ENCODE measurements around the gene SLC22A16. TPM values are rescaled to one million over a fixed set of nuclear protein-coding genes. Genes with fewer than 3 reads are reported as not detected.

Gene SLC22A16
- total and polyA plus RNA-seq, 4 donors = 0.08 to 22.5 TPM; not detected in 2

DNA sequence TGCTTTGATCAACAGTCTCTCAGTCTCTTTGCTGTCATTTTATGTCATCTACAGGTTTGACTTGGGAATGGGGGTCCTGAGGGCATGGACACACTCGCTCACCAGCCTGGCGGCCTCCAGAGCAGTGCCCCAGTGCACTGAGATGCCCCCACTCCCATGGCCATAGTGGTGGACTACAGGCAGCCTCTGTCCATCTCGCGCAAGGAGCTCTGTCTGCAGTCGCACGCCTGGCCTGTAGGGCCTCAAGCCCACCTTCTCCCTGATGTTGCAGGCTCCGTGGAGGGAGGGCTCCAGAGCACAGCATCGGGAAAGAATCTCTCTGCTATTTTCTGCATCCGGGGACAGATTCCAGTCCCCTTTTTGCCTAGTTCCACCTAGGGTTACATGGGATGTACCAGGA, 83.7 kb downstream of the SLC22A16 start:
- Histone ChIP-seq H3K4me3 (ENCODE audit: low read depth in 1 of 3, low read length in 3 of 3) (no peak overlapping the region), H3K9ac (ENCODE audit: low read depth in 1 of 2, low read length in 2 of 2) (no peak overlapping the region), H3K4me1 (ENCODE audit: control insufficient read depth in 4 of 4, insufficient read depth in 4 of 4, low read length in 3 of 4) (no peaks in the 10 kb centered on the region), H3K27ac (ENCODE audit: low read depth in 1 of 2, low read length in 2 of 2) (no peak overlapping the region), H3K36me3 (ENCODE audit: control insufficient read depth in 4 of 4, insufficient read depth in 3 of 4, low read depth in 1 of 4, low read length in 3 of 4) (peaks cover 0 to 8% (median 3%) of the 10 kb centered on the region in 4 donors), H3K9me3 (ENCODE audit: control insufficient read depth in 4 of 4, low read length in 3 of 4) (no peaks in the 10 kb centered on the region), H3K27me3 (ENCODE audit: control insufficient read depth in 4 of 4, insufficient read depth in 4 of 4, low read length in 3 of 4) (no peaks in the 10 kb centered on the region)
- no peak for DNase-seq (ENCODE audit: low spot score)
- TF ChIP-seq, protein P1, sequence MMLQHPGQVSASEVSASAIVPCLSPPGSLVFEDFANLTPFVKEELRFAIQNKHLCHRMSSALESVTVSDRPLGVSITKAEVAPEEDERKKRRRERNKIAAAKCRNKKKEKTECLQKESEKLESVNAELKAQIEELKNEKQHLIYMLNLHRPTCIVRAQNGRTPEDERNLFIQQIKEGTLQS (IDR thresholded peaks at IDR 0.05) = no peak
- TF ChIP-seq GABPA (IDR thresholded peaks at IDR 0.05 in 1 of 2, conservative IDR thresholded peaks at IDR 0.05 in 1 of 2) (no peak), FOXA1 (IDR thresholded peaks at IDR 0.05) (no peak), RAD21 (IDR thresholded peaks at IDR 0.05) (no peak)
- TF ChIP-seq, protein P2, sequence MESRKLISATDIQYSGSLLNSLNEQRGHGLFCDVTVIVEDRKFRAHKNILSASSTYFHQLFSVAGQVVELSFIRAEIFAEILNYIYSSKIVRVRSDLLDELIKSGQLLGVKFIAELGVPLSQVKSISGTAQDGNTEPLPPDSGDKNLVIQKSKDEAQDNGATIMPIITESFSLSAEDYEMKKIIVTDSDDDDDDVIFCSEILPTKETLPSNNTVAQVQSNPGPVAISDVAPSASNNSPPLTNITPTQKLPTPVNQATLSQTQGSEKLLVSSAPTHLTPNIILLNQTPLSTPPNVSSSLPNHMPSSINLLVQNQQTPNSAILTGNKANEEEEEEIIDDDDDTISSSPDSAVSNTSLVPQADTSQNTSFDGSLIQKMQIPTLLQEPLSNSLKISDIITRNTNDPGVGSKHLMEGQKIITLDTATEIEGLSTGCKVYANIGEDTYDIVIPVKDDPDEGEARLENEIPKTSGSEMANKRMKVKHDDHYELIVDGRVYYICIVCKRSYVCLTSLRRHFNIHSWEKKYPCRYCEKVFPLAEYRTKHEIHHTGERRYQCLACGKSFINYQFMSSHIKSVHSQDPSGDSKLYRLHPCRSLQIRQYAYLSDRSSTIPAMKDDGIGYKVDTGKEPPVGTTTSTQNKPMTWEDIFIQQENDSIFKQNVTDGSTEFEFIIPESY (IDR thresholded peaks at IDR 0.05) = no peak
- WGBS = 88% methylated on average over 9 of the region's 9 CpGs

DNA sequence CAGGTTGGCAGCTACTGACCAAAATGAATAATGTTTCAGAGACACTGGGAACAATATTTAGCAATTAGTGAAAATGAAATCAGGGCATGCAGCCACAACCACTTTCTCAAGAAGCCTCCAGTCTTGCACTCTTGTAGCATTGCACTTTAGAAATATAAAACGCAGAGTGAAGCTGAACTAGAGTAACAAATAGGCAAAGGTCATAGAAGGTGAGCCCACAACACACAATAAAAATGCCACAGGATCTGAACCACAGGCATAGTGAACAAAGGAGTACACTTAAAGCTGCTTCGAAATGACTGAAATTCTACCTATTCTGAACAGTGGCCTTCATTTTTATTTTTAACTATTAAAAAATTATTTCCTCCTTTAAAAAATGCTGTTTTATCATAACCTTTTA, 86.0 kb downstream of the SLC22A16 start:
- H3K4me1 ChIP-seq (ENCODE audit: control insufficient read depth in 4 of 4, insufficient read depth in 4 of 4, low read length in 3 of 4) = peaks cover 0 to 2% (median 0%) of the 10 kb centered on the region in 4 donors
- no peaks in the 10 kb centered on the region for H3K27me3 ChIP-seq (ENCODE audit: control insufficient read depth in 4 of 4, insufficient read depth in 4 of 4, low read length in 3 of 4)
- H3K4me3 ChIP-seq (ENCODE audit: low read depth in 1 of 3, low read length in 3 of 3) = no peak overlapping the region
- DNase-seq (ENCODE audit: low spot score) = no peak
- no peak for TF ChIP-seq SP1 (IDR thresholded peaks at IDR 0.05)
- TF ChIP-seq FOXA1 (IDR thresholded peaks at IDR 0.05) = no peak
- TF ChIP-seq NR2F2 (IDR thresholded peaks at IDR 0.05) = no peak
- no peak for TF ChIP-seq HNF4G (IDR thresholded peaks at IDR 0.05)
- TF ChIP-seq TAF1 (conservative IDR thresholded peaks at IDR 0.05) = no peak
- TF ChIP-seq, protein P3, sequence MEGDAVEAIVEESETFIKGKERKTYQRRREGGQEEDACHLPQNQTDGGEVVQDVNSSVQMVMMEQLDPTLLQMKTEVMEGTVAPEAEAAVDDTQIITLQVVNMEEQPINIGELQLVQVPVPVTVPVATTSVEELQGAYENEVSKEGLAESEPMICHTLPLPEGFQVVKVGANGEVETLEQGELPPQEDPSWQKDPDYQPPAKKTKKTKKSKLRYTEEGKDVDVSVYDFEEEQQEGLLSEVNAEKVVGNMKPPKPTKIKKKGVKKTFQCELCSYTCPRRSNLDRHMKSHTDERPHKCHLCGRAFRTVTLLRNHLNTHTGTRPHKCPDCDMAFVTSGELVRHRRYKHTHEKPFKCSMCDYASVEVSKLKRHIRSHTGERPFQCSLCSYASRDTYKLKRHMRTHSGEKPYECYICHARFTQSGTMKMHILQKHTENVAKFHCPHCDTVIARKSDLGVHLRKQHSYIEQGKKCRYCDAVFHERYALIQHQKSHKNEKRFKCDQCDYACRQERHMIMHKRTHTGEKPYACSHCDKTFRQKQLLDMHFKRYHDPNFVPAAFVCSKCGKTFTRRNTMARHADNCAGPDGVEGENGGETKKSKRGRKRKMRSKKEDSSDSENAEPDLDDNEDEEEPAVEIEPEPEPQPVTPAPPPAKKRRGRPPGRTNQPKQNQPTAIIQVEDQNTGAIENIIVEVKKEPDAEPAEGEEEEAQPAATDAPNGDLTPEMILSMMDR (IDR thresholded peaks at IDR 0.05; ENCODE audit: low read depth, low read length, missing input control) = no peak
- TF ChIP-seq, protein P4, sequence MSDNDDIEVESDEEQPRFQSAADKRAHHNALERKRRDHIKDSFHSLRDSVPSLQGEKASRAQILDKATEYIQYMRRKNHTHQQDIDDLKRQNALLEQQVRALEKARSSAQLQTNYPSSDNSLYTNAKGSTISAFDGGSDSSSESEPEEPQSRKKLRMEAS (IDR thresholded peaks at IDR 0.05) = no peak
- no peak for TF ChIP-seq EGR1 (IDR thresholded peaks at IDR 0.05; ENCODE audit: low read depth in 2 of 2)
- TF ChIP-seq, protein P2 (IDR thresholded peaks at IDR 0.05) = no peak
- no peak for TF ChIP-seq HNF4A (conservative IDR thresholded peaks at IDR 0.05)
- WGBS = 41% methylated on average over 2 of the region's 2 CpGs
- no peaks in the 10 kb centered on the region for H3K9me3 ChIP-seq (ENCODE audit: control insufficient read depth in 4 of 4, low read length in 3 of 4)
- no peak overlapping the region for H3K27ac ChIP-seq (ENCODE audit: low read depth in 1 of 2, low read length in 2 of 2)
- H3K36me3 ChIP-seq (ENCODE audit: control insufficient read depth in 4 of 4, insufficient read depth in 3 of 4, low read depth in 1 of 4, low read length in 3 of 4) = peaks cover 0 to 8% (median 3%) of the 10 kb centered on the region in 4 donors
- no peak overlapping the region for H3K9ac ChIP-seq (ENCODE audit: low read depth in 1 of 2, low read length in 2 of 2)
